NCI-H1930 (cell line): ENCODE measurements around the gene TPPP3.

Source experiments
- DNase-seq, 2 experiments: peaks; one replicate each; lab custom pipeline; 2025; lab: John Stamatoyannopoulos, UW

The TPPP3 gene

DNA sequence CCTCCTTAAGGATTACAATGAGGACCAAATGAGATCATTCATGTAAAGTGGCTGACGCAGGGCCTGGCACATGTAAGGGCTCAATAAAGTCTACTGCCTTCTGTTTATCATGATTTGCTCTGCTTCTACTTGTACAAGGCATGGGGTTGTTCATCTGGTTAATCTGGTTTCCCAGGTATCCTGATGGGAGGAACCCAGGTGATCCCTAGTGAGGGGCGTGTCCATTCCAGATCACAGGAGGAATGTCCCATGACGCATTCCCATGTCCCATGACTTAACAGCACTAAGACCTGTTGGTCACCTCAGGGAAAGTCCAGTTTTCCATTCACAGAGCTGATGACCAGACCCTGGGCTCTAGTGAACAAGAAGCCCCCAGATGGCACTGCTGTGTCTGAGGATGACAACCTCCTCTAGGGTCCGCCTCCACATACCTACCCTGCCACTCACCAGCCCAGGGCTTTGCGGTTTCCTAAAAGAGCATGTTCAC is 11.5 kb upstream of the TPPP3 start:
- no peak for DNase-seq

DNA sequence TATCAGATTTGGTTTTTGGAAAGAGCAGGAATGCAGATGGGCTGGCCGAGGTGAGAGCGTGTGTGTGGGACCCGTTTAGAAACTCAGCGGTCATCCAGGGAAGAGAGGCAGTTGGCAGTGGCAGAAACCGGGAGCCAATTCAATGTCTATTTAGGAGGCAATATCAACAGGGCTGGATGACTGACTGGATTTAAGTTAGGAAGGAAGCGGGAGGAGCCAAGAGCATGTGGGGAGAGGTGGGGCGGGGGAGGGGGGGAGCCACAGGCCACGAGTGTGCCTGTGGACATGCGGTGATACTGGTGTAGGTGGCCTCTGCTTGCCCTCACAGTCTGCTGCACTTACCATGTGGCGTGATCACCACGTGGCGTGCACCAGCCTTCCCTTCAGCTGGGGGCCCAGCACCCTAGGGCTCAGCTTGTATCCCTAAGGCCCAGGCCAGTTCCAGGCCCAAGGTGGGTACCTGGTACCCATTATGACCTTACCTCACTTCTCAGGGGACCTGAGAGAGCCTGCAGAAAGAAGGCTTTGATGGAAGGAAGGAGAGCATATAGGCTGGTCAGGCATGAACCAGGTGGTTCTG is 10.8 kb upstream of the TPPP3 start:
- no peak for DNase-seq

DNA sequence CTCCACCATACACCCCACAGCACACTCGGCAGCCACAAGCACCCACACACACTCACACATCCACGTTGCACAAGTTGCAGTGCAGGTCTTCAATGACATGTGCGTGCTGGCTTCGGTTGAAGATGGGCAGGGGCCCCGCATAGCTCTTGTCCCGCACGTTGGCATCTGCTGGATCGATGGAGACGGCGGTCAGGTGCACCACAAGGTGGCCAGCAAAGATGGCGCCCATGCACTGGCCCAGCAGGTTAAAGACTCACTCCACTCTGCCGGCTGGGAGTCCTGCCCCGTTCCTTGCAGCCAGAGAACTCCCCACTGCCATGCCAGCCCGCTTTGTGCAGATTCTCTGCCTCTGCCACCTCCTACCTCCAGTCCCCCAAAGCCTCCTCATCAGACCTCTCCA is 7.6 kb upstream of the TPPP3 start:
- no peak for DNase-seq

- DNase-seq = no peak
Observed at GRCh38 chr16:67399749-67400704, 6.7 kb upstream of the TPPP3 start.

- no peak for DNase-seq
Observed at GRCh38 chr16:67399218-67399733, 6.0 kb upstream of the TPPP3 start.

GRCh38 chr16:67398546-67399217 is 5.4 kb upstream of the TPPP3 start:
- no peak for DNase-seq

DNA sequence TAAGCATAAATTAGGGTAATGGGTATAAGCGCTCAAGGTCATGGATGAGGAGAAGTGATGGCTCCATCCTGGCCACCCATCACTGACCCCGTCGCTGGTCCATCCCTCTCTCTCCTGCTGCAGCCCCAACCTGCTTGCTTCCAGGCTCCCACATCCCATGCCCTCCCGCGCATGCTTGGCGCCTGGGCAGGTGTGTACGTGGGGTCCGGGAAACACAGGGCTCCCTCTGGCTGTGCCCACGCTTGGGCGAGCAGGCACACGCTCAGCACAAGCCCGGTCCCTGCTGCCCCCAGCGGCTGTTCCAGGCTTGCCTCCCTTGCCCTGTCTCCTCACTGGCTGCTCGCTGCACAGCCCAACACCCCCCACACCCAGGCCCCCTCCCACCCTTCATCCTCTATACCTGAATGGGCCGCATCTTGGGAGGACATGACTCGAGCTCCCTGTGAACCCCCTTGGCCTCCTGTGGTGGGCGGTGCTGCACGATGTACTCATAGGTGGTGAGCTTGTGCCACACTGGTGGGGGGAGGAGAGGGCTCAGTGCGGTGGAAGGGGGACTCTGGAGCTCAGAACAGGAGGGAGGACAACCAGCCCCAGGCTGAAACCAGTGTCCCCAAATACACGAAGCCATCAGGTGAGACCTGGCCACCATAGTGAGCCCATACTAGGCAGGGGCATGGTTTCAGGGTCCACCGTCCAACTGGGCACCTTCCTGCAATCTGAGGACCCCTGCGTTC is 4.7 kb upstream of the TPPP3 start:
- DNase-seq = no peak

DNA sequence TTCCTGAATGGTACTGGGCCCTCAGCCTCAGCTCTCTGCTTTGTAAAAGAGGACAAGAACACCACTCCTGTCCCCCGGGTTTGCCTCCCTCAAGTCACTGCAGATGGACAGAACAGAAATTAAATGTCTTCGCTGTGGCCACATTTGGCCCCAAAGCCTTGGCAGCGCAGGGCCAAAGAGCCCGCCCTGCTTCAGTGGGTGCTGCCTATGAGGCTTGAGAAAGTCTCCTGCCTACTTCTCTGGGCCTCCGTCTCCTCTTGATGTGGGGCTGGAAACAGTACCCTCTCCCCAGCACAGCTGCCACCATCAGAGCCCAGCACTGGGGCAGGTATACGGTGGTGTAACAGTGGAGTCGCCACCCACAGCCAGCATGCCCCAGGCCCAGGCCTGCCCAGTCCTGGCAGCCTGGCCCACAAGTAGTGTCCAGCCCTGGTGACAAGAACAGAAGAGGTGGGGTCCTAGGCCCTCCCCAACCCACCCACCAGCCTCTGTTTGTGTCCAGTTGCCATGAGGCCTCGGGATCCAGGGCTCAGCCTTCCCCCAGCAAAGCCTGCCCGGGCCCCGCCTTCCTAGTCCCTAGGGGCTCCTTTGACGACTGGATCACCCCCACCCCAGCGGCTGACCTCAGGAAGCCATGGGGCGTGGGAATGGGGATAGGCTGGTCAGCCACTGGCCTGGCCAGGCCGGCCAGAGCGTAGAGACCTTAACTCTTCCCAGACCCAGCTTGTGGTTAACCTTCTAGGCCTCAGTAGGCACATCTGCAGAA is 3.9 kb upstream of the TPPP3 start:
- DNase-seq = no peak

GRCh38 chr16:67396159-67397035 is 3.1 kb upstream of the TPPP3 start:
- DNase-seq = peak; percentile 36 to 56

GRCh38 chr16:67395458-67396158 is 2.3 kb upstream of the TPPP3 start:
- DNase-seq = peak; percentile 51 to 54

DNA sequence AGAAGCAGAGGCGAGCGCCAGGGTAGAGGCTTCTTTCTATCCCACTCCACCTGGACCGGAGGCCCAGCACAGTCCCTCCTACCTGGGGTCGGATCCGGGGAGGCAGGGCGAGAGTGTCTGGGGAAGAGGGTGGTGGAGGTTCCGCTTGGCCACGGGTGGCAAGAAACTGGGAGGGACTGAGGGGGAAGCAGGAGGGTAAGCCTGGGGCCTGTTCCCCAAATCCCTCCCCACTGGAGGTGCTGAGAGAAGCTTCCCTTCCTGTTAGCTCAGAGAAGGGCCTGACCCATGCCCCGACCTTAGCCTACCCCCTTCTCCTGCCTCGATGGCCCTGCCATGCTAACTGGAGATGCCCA is 1.8 kb upstream of the TPPP3 start:
- DNase-seq = no peak

DNA sequence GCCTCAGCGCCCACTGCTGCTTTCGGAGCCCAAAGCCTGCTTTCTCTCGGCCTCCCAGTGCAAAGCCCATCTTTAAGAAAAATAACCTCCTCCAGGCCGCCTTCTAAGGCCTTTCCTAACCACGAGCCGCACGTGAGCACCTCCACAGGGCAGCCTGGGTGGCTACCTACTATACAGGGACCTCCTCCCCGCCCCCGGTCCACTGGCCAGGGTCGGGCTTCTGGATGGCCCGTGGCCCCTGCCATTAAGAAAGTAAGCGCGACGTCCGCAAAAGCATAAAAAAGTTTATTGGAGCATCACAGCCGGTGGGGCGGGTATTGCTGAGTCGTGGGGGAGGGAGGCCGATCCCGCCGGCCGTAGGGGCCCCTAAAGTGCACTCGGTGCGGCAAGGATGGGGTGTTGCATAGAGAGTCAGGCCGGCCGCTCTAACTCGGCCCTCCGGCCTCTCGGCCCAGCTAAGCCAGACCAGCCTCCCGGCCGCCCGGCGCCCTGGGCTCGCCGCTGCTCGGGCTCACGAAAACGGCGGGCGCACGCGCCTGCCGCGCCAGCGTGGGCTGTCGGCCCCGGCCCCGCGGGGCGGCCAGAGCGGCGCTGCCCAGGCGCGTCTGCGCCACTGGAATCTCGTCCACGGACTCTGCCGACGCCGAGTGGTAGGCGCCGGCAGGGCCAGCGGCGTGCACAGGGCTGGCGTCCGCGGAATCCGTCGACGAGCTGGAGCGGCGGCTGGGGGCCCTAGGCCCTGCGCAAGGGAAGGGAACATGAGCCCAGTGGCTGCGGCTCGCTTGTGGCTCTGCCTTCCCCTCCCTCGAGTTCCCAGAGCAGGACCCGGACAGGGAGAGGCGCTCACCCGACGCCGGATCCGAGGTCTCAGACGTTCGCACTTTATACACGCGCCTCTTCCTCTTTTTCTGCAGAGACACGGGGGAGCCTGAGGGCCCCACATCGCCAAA is 1.1 kb upstream of the TPPP3 start:
- DNase-seq = no peak

DNA sequence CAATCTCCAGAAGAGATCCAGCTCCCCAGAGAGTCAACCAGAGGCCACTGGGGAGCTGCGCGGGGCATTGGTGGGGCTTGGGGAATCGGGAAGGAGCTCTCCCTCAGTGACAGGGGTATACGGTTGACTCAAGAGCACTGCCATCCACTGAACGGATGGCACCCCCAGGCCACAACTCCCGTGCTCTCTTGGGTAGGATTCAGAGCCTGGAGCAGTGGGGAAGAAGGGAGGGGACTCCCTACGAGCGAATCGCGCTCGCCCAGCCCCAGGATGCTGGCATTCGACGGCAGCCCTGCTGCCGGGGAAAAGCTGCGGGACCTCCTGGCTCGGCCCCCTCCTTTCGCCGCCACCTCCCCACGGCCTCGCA is 473 bp upstream of the TPPP3 start:
- no peak for DNase-seq

DNA sequence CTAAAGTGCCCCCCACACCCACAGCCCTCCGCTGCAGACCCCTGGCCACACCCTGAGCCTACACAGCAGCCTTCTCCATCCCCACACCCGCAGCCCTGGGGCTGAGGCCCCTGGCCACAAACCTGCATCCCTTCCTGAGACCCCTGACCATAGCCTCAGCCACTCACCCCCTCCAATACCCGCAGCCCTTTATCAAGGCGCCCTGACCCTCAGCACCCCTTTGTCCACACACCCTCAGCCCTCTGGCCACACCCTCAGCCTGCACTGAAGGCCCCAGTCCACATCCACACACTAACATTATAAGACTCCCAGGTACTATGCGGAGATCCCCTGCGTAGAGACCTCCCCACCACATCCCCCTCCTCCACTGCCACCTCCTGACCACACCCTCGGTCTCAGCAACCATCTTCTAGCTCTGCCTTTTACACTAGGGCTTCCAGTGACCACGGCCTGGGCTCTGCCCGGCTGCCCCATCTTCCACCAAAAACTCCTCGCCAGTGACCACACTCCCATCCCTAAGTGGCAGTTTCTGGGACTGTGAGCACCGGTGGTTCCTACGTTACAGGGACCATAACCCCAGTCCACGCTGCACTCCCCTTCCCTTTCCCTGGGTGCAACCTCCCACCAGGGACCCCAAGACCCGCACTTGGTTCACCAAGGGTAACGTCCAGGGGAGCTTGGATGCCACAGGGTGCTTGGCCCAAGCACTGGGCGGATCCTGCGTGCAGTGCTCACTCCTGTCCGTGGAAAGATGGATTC is 818 bp downstream of the TPPP3 start:
- DNase-seq = no peak

DNA sequence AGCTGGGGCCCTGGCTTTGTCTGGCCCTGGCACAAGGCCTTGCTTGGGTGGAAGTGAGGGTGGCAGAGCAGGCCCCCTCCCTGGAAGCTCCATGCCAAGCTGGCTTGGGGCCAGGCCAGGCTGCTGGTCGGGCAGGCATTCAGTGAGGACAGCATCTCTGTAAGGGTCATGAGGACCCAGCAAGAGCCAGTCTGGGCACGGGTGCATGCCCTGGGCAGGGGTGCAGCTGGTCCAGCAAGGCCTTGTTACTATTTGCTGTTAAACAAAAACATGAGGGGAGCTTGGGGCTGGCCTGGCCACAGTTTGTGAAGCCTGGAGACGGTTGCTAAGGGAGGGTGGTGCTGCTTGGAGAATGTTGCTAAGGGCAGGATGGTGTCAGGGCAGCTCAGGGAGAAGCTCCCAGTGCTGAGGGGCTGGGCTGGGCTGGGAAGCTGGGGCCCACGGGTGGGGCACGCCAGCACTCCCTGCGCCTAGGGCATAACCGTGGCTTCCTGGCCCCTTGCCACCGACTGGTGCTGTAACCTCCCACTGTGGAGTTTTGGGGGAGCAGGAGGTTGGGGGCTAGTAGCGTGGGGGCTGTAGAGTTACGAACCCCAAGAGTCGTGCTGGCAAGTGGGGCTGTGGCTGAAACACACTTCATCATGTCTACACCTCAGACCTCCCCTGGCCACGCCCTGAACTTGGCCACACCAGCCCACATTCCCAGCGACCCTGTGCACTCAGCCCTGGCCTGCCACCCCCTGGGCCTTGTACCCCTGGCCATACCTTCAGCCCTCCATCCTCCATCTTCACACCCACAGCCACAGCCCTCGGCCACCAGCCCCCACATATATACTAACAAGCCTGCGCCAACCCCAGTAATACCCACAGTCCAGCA is 1.6 kb downstream of the TPPP3 start:
- no peak for DNase-seq

- no peak for DNase-seq
Observed at GRCh38 chr16:67390816-67391423, 2.4 kb downstream of the TPPP3 start.
